Glomerular visceral epithelial cell (primary cell): Measurements from ENCODE around the gene FRMD4A.

Experiments
- DNase-seq: peaks from one replicate; pipeline ENCODE4 v3.0.0-alpha.2; 2016; ENCODE audit errors: extremely low spot score

The FRMD4A gene

DNA sequence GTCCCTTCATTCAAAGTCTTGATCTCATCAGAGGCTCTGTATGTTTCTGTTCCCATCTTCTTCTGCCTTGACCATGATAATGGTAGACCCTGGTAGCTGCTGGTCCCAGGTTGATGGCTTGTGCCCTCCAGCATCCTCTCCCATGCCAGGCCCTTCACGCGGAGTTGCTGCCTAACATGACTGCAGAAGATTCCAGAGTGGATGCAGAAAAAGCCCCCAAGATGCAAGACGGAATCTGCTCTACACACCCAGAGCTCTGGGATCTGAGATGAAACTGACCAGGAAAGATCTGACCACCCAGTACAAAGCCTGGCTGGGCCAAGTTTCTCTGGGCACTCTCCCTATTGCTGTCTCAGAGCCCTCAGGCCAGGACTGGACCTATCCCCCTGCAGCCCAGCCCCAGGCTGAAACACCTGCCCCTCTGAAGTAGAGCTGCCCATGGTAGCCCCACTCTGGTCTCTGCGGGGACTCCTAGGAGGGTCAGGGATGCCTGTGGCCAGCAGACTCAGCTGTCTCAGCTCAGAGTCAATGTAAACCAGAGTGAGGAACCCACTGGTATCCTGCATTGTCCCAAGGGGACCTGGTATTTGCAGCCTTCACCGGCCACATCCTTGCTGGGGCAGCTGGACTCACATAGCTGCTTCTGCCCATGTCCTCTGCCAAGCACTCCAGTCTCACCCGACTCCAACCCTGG, 9.5 kb upstream of the FRMD4A start:
- no peak for DNase-seq

GRCh38 chr10:14336736-14337135, 6.0 kb upstream of the FRMD4A start:
- DNase-seq = no peak

- no peak for DNase-seq
These were observed 4.0 kb upstream of the FRMD4A start for GRCh38 chr10:14334771-14335170.

GRCh38 chr10:14333606-14334005, 2.9 kb upstream of the FRMD4A start:
- no peak for DNase-seq

- no peak for DNase-seq
These were observed 2.2 kb upstream of the FRMD4A start for GRCh38 chr10:14332903-14333302.

DNA sequence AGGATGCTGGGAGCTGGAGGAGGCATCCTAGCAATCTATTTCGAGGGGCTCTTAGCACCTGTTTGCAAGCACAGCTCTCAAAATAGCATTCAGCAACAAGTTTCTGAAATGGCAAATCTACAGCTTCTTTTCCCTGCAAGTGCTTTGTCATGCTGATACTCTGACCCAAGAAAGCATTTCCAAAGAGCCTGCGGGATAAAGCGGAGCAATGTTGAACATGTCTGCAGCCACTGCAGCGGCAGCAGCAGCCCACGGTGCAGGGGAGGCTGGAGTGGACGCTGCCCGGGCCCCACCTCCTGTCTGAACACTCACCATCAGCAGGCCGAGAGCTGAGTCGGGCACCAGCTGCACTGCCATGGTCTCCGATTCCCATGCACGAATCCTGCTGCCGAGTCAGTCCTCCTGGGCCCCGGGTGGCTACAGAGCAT, 964 bp downstream of the FRMD4A start:
- DNase-seq = no peak

DNA sequence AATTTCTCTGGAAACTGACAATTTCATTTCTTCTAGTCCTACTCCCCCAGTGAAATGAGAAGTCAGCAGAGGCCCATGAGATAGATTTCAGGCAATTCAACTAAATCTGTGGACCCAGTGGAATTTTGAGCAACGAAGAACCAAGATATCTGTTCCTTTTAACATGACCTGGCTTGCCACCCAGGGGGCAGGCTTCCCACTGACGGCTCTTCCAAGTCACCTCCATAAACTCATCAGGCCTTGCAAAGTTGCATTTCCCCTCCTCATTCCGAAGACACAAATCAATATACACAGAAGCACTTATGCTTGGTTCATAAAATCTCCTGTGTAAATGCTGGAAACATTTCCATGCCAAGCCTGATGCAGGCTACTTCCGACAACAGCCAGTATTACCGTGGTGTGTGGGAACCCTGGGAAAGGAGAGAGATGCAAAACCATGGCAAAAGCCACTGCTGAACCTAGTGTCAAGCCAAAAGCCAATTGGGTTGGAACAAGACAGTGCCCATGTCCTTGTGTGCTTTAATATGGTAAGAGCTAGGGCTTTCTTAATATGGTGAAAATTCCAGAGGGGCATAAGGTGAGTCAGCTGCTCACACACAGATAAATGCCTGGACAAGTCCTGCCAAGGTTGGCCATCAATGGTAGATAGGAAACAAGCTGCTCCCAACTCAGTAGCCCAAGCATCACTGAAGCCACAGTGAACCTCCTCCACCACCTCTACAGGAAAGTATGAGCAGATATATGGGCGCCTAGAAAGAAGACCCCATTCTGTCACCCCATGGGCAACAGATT, 1.6 kb downstream of the FRMD4A start:
- DNase-seq = no peak

DNA sequence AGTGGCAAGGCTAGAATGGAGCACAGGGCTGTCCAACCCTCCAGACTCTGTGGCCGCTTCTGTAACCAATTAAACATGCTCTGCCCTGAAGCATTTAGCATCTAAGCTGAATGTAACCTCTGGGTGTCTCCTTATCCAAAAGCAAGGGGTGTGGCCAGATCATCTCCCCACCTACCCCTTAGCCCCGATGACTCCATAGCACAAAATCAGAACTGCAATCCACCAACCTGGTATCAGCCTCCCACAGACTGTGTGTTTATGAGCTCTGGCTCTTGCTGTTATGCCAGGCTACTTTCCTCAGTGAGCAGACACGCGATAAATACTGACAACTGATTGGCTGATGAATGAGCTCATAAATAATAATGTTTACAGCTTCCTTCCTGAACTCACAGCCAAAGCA, 3.2 kb downstream of the FRMD4A start:
- no peak for DNase-seq

- peak; percentile 40 for DNase-seq
These were observed 4.1 kb downstream of the FRMD4A start for GRCh38 chr10:14326581-14326980.

GRCh38 chr10:14325325-14325955, 5.3 kb downstream of the FRMD4A start:
- no peak for DNase-seq

DNA sequence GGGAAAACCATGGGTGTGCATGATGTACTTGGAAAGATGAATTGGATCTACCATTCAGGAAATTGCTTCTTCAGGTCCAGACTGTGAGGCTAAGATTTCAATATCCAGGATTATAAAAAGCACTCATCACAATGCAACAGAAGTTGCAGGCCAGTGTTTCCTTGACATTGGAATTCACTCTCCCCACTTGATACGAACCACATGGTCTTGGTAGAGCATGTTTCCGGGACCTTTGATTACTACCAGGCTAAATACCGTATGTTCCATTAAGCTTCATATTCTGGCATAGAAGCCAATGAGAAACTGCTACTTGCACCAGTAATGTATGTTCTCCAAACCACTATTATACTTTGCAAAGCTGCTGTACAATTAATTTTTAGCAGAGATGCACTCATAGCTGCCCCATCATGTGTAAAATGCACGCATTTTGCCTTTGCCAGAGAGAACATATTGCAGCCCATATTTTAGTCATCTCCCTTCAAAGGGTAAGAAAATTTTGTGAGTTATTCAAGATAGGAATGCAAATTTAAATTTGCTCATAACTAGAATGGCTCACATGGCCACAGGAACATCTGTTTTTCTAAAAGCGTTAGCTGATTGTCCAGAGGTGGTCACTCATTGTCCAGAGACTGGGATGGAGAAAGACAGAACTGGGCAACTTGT, 8.1 kb downstream of the FRMD4A start:
- no peak for DNase-seq

GRCh38 chr10:14318007-14318406, 12.7 kb downstream of the FRMD4A start:
- DNase-seq = no peak

- DNase-seq = no peak
These were observed 18.7 kb downstream of the FRMD4A start for GRCh38 chr10:14312014-14312413.

- no peak for DNase-seq
These were observed 19.3 kb downstream of the FRMD4A start for GRCh38 chr10:14311206-14311957.

- DNase-seq = no peak
These were observed 21.1 kb downstream of the FRMD4A start for GRCh38 chr10:14309593-14309992.

DNA sequence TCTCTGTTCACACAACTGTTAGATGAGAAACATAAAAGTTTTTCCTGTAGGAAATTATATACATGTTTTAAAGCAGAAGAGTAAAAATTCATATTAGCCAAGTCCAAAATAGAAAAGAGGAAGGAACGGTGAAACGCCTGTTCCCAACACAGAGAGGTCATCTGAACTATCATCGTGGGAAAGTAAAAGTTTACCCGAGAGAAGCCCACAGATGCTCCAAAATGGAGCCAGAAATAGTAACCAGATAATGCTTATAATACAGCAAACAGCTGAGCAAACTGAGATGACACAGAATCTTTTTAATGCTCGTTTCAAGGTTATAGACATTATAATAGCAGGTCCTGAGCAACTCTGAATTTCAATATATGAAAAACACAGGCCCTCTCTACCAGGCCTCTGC, 24.5 kb downstream of the FRMD4A start:
- DNase-seq = no peak

GRCh38 chr10:14304046-14304445, 26.7 kb downstream of the FRMD4A start:
- DNase-seq = no peak

DNA sequence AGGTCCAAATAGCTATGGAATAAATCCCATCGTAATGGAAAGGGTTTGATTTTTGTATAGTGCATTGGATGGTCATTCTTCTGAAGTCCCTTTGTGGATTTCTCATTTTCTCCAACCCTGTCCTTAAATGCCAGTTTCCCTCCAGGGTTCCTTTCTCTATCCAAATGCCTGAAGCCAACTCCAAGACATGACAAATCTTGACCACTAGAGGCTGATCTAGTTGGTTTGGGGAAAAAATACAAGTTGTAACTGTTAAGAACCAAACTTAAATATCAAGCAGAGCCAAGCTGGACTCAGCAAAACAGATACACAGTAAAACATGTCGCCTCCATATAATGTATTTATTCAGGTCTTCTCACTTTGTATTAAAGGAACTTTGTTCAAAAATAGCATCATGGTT, 28.7 kb downstream of the FRMD4A start:
- peak; percentile 9 for DNase-seq

DNA sequence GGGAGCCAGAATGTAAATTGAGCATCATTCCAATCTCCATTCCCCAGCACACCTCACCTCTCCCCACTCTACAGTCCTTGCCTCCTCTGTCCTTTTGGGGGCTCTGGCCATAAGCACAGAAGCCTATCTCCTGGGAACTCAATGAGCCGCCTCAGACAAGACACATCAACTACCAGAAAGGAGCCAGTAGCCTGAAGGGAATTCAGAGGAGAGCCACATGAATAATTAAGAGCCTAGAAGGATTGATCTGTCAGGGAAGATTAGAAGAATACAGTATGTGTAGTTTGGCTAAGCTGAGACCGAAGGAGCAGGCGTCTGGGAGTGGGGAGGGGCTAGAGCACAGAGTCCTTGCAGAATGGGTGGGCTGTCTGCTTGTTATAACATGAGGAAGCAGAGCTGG, 31.2 kb downstream of the FRMD4A start:
- no peak for DNase-seq

GRCh38 chr10:14296065-14296709, 34.5 kb downstream of the FRMD4A start:
- DNase-seq = no peak
